GM18502 (cell line): ENCODE results near the gene MROH2A.

Source experiments
- ATAC-seq: cut with Tn5 transposase; IDR thresholded peaks from one replicate; pipeline ENCODE4 v1.9.1; 2021; ENCODE audit warnings: mild to moderate bottlenecking; ENCODE audit not compliant: unreplicated experiment, poor library complexity

The MROH2A gene

GRCh38 chr2:233833345-233833744 is 55.2 kb downstream of the MROH2A start:
- ATAC-seq = no peak

DNA sequence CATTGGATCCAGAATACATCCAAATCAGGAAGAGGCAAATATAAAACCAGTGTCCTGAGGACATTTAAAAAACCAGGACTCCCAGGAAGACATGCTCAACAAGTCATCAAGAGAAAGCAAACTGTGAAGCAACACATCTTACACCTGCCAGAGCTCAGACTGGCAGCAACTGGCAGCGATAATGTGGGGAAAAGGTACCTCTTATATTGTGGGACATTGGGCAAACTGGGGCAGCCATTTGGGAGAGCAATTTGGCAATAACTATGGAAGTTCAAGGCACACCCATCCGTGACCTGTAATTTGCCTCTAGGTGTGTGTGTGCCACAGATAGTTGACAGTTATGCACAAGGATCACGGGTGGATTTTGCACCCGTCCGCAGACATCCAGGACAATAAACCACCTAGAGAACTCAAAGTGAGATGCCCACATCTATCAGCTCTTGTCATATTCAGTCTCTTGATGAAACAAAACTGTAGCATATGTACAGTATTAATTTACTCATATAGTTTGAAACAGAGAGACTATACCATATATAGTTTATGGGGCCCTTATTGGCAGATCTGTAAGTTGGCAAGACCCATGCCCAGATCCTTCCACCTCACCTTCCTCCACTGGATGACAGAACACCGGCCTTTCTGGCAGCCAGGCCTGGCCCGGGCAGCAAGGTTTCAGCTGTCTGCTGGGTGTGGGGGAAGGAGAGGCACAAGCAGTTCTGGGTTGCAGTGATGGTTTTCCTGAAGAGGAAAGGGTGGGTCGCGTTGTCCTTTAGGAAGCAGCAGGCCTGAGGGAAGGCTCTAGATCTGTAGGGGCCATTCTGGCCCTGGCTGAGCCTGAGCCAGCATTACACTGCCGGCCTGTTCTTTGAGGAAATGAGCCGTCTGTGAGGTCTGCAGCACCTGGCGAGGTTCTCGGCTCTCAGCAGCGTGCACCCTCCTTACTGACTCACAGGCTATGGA is 57.4 kb downstream of the MROH2A start:
- no peak for ATAC-seq

DNA sequence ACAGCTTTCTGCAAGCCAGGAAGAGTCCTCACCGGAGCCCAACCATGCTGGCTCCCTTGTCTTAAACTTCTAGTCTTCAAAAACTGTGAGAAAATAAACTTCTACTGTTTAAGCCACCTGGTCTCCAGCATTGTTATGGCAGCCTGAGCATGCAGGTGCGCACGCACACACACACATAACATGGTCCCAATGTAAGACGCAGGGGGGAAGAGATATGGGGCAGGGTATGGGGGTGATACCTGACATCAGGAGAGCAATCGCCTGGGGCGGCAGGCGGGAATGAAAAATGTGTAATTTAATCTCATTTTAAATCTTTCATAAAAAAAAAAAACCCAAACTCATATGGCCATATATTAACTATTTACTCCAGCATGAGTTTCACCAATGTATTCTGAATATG is 58.2 kb downstream of the MROH2A start:
- no peak for ATAC-seq

GRCh38 chr2:233837694-233838229 is 59.6 kb downstream of the MROH2A start:
- ATAC-seq = no peak

DNA sequence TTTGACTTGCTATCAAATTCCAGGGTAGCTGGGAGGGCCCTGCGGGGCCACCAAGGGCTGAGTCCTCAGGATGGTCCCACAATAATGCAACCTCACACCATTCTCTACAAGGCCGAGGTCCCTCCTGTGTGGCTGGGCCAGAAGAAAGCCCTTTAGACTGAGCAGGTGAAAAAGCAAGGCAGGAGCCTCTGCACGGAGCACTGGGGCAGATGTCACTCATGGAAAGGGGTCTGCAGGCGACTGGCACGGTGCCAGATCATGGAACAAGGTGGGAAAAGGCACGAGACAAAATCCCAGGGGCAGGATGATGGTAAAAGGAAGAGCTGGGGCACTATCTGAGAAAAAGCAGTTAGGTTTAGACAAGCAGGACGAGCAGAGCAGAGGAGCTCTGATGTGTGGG is 60.1 kb downstream of the MROH2A start:
- ATAC-seq = no peak

- ATAC-seq = no peak
Observed at GRCh38 chr2:233838726-233839446, 60.8 kb downstream of the MROH2A start.

- ATAC-seq = no peak
Observed at GRCh38 chr2:233839447-233839820, 61.3 kb downstream of the MROH2A start.

DNA sequence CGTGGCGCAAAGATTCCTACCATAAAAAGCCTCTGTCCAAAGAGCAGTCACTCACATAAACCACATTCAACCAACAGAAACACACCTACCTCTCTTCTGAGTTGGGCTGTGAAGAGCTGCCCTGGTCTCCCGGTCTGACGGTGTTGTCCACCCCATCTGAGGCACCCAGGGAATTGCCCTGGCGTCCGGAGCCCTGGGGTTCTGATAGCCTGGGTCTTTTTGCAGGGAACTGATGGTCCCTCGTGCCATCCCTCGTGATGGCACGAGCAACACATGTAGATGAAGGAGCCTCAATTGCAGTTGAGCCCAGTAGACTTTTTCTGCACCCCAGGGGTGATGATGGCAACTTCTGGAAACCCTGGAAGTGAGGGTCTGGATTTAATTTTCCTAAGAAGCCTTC is 62.4 kb downstream of the MROH2A start:
- ATAC-seq = no peak

DNA sequence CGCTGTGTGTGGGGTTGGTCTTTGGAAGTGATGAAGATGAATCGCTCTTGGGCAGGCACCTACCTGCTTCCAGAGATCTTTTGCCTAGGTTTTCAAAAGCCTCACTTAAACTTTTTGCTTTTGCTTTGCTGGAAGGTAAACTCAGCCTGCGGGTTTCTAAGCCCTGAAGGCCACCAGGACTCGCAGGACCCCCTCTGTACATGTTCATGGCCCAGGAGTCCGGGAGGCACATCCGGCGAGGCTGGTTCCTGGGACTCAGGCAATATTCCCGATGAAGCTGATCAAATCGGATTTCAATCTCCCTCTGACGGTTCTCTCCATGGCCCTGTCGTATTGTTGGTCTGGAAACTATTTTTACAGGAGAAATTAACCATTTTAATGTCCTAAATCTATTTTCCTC is 63.1 kb downstream of the MROH2A start:
- no peak for ATAC-seq

DNA sequence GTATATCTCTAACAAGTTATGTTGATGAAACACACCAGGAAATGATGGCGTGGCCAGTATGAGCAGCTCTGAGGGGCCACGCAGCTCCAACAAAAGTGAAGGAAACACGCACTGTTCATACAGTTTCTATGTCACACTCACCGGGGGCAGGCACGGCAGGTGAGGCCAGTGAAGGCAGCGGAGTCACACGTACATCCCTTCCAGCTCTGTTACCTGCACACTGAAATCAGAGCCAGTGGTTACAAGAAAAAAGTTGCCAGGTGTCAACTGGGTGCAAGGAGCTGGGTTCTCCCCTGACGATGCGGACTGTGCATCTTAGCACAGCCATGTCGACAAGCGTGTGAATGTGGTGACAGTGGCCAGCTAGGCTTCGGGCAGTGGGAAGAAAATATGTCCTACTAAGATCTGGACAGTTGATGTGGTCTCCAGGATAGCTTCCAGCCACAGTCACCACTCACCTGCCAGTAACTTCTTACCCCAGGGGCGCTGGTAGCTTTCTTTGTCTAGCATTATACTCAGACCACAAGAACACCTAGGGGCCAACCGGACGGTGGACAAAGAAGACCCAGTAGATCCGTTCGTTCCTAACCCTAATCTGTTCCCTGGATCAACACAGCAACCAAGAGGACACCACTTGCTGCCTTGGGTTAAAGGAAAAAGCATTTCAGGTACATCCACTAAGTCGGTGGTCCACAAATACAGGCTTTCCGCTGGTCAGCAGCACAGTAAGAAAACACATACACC is 66.1 kb downstream of the MROH2A start:
- ATAC-seq = no peak

DNA sequence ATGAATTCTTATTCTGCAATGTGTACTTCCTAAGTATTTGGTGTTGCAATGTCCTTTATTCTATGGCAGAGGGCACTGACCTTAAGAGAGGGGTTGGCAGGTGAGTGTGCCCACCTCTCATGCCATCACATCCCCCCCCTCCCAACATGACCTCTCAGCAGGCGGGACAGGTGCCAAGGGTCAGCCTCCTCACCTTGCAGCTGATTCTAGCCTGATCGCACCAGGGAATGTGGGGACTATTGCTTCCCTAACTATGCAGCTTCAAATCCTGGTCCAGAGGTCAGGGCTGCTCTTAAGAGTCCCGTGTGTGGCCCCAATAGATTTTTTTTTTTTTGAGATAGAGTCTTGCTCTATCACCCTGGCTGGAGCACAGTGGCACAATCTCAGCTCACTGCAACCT is 66.7 kb downstream of the MROH2A start:
- ATAC-seq = no peak

DNA sequence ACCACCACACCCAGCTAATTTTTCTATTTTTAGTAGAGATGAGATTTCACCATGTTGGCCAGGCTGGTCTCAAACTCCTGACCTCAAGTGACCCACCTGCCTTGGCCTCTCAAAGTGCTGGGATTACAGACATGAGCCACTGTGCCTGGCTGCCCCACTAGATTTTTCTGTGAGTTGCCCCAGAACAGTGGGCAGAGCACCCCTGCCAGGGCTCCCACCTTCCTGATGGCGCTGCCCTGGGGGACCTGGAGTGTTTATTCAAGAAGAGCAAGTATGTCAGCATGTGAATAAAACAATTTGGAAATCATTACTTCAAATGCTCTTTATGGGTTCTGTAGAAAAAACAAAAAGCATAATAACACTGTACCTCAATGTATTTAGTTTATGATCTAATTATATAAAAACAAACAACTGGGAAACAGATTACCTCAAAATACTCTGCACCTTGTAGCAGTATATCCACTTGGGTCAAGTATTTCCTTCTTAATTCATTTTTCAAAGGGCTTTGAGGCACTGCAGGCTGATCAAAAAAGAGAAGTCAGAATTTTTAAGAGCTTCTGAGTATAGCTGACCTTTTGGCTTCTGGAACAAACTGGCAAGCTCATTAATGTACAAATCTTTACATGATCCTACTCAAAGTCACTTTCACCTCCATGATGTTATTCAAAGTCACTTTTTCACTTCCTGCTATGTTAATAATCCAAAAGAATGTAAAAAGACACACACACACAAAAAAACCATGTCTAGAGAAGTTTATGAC is 67.4 kb downstream of the MROH2A start:
- no peak for ATAC-seq

DNA sequence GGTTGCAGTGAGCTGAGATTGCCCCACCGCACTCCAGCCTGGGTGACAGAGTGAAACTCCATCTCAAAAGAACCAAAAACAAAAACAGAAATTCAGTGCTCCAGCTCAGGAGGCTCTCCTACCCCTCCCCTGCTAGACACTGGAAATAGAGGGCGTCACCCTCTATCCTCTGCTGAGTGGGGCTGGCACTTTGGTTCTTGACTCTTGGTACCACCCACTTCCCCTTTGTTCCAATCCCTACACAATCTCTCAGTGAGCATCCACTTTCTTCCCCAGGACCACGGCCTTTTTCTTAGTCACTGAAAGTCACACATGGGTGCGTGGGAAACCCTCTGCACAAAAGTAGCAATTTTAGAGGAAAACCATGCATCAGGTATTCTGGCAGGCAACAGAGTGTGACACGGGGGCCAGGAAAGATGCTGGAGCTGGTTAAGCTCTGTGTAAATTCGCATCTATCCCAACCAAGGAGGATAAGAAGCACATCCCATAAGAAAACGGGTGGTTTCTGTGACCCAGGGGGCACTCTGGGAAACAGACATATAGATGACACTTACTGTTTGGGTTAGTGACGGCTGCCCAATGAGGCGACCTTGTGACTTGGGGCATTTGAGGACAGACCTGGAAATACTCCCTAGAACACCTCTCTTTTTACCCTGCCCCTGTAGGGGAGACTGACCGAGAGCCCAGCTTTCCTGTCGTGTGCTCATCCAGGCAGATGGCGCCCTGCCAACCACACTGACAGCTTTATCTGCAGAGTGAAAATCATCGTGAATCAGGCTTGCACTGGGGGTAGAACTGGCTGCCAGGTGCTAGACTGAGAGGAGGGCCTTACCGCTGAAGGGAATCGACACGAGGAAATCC is 68.5 kb downstream of the MROH2A start:
- no peak for ATAC-seq

DNA sequence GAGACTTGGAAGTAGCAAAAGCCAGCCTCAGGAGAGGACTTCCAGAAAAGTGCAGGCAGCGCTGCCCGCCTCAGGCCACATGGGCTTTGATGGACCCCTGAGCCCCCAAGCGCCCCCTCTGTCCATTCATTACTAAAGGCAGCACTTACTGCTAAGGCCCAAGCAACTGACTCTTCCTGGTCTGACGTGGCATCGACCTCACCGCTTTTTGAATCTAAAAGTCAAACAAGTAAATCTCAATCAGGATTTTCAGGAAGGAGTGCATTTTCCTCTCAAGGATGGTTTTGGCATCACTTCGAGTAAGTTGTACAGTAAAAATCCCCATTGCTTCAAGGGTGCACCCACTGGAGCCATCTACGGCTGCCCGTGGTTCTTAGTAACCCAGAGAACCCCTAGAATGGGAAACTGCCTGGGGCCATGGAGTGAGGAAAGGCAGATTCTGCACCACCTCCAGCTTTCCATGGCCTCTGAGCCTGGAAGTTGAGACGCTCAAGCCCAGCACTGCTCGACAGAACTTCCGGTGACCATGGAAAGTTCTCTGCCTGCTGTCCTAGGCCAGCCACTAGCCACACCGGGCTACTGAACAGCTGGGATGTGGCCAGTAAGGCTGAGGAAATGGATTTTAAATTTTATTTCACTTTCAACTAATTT is 69.2 kb downstream of the MROH2A start:
- ATAC-seq = no peak

DNA sequence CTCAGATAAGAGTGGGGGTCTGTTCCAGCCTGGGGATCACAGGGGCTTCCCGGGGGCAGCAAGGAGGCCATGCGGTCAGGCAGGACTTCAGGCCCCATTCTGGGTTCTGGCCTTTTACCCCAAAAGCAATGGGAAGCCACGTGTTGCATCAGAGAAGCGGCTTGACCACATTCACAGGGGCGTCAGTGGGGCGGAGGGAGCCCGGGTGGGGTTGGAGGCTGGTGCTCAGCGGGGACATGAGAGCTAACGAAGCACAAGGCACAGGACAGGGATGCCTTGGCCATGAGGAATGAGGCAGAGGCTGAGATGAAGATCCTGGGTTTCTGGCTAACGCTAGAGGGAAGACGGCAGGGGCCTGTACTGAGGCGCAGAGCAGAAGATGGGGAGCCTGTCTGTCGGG is 70.1 kb downstream of the MROH2A start:
- no peak for ATAC-seq

DNA sequence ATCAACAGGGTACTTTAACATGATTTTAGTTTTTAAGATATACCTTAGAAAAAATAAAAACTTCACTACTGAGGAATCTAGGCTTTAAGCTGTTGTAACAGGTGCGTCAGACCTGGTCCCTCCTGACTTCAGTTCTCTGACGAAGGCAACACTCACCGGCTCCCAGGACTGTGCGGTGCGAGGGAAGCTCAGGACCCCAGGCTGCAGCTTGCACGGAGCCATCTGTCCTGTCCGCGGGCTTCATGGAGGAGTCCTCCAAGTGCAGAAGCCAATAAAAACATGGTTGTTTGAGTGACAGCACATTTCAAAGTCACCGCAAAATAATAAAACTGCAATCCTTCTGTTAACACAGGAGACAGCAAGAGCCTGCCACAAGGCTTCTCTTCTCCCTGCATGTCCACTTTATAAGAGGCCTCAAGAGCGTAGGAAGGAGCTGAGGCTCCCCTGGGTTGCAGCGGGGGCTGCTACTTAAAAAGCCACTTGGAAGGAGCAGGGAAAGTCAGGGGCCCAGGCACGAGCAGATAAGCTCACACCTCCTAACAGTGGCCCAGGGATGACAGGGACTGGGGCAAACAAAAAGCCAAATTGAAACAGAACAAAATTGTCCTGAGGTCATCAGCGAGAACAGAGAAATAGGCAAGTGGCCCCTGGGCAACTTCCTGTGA is 71.6 kb downstream of the MROH2A start:
- no peak for ATAC-seq

GRCh38 chr2:233850745-233851144 is 72.6 kb downstream of the MROH2A start:
- no peak for ATAC-seq

GRCh38 chr2:233851169-233851568 is 73.0 kb downstream of the MROH2A start:
- ATAC-seq = no peak
